Testis (tissue), 3 donors: ENCODE measurements around the gene ARHGDIG. TPM values are rescaled to one million over a fixed set of nuclear protein-coding genes. Genes with fewer than 3 reads are reported as not detected.
"Not testable (repeated sequence)": the region's sequence is repeated elsewhere in the genome, so short reads cannot be mapped to it uniquely, and the experiment has no call there.

Source experiments
- DNase-seq: peaks from one replicate; pipeline ENCODE4 v3.0.0-alpha.2; 2019
- H3K27ac ChIP-seq, 2 donors: fragments of 200-600 bp; sonication (generic); one replicate each; pipeline ENCODE4 v1.5.1; 2019
- H3K27me3 ChIP-seq: fragments of 200-600 bp; sonication (generic); one replicate; pipeline ENCODE4 v1.5.1; 2019
- H3K36me3 ChIP-seq: fragments of 200-600 bp; sonication (generic); one replicate; pipeline ENCODE4 v1.5.1; 2017; ENCODE audit warnings: low read depth; ENCODE audit errors: missing control alignments
- H3K4me1 ChIP-seq: fragments of 200-600 bp; sonication (generic); one replicate; pipeline ENCODE4 v1.5.1; 2019
- H3K4me3 ChIP-seq, 2 donors: fragments of 200-600 bp; sonication (generic); one replicate each; pipeline ENCODE4 v1.5.1; 2017 to 2019
- H3K9me3 ChIP-seq: fragments of 200-600 bp; sonication (generic); one replicate; pipeline ENCODE4 v1.5.1; 2017
- POLR2A ChIP-seq: fragments of 450-650 bp; IDR thresholded peaks from one replicate; pipeline ENCODE4 v1.6.1; 2017; ENCODE audit warnings: antibody characterized with exemption, mild to moderate bottlenecking, moderate library complexity
- WGBS, 2 donors: methylation state at CpG; one replicate each; pipeline ENCODE4 v1.1.5; 2018; 5-methylcytosine and 5-hydroxymethylcytosine counted together
- intact Hi-C: fragments of 100-400 bp; cut with DNase I; formaldehyde crosslinking; loops from one replicate; pipeline ENCODE4 v1.15.1; 2023; ENCODE audit warnings: low total_unique reads
- polyA plus RNA-seq: library from polyadenylated mRNA; stranded (reverse); fragments of 350-450 nt; fragmentation: Illumina TruSeq; extraction: RNeasy Lipid Tissue Mini Kit (QIAGEN cat#74804); gene quantifications from one replicate; pipeline ENCODE4 v1.2.3, GENCODE V29; 2014; ENCODE audit warnings: low read depth, low replicate concordance; ENCODE audit not compliant: insufficient read depth
- total RNA-seq, 2 donors: library from RNA; depleted of rRNA; stranded (reverse); fragments of >200 nt; gene quantifications; one replicate each; pipeline ENCODE4 v1.2.3, GENCODE V29; 2016
- TF ChIP-seq, protein P1 (sequence below), 3 experiments: fragments of 450-650 bp in 2 of 3; fragments of 200-600 bp in 1 of 3; sonication (generic) in 1 of 3; IDR thresholded peaks; one replicate each; pipeline ENCODE4 v1.5.1; 2016 to 2019; ENCODE audit warnings: antibody characterized with exemption in 3 of 3, mild to moderate bottlenecking in 2 of 3, moderate library complexity in 1 of 3

ARHGDIG gene
- total and polyA plus RNA-seq, 3 donors from 2014 or later, result 2.9 to 7.7 (median 6.6) TPM

DNA sequence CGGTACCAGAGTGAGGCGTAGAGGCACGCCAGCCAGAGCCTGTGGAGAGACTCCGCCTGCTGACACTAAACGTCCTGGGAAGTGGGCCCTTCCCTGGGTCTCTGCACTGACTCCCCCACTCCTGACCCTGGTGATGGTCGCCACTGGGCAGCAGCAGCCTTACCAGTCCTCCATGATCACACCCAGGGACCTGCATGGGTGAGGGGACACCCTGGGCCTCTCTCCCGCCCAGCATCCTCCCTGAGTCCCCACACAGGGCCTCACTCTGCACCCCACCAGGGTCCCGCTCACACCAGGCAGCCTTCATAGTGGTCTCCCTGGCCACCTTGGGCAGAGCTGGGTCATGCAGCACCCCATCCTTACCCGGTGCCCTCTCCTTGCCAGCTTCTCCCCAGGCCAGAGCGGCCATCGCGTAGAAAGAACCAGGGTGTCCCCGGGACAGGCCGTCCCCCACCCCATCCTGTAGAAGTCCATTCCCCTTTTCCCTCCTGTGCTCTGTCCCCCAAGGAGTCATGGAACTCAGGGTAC lies 15.3 kb upstream of the ARHGDIG start:
- Histone ChIP-seq H3K4me1 (peaks cover 16% of the 10 kb centered on the region), H3K4me3 (no peak overlapping the region), H3K27me3 (no peaks in the 10 kb centered on the region), H3K9me3 (no peaks in the 10 kb centered on the region), H3K36me3 (no peaks in the 10 kb centered on the region), H3K27ac (peak overlapping the region; percentile 15 to 33)
- intact Hi-C loops, result no loop called here
- WGBS, 2 donors, result 90 to 92% methylated on average over 7 to 13 of the region's 14 CpGs
- TF ChIP-seq, protein P1, sequence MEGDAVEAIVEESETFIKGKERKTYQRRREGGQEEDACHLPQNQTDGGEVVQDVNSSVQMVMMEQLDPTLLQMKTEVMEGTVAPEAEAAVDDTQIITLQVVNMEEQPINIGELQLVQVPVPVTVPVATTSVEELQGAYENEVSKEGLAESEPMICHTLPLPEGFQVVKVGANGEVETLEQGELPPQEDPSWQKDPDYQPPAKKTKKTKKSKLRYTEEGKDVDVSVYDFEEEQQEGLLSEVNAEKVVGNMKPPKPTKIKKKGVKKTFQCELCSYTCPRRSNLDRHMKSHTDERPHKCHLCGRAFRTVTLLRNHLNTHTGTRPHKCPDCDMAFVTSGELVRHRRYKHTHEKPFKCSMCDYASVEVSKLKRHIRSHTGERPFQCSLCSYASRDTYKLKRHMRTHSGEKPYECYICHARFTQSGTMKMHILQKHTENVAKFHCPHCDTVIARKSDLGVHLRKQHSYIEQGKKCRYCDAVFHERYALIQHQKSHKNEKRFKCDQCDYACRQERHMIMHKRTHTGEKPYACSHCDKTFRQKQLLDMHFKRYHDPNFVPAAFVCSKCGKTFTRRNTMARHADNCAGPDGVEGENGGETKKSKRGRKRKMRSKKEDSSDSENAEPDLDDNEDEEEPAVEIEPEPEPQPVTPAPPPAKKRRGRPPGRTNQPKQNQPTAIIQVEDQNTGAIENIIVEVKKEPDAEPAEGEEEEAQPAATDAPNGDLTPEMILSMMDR (IDR thresholded peaks at IDR 0.05), result no peak
- TF ChIP-seq POLR2A, result no peak
- DNase-seq, result no peak

DNA sequence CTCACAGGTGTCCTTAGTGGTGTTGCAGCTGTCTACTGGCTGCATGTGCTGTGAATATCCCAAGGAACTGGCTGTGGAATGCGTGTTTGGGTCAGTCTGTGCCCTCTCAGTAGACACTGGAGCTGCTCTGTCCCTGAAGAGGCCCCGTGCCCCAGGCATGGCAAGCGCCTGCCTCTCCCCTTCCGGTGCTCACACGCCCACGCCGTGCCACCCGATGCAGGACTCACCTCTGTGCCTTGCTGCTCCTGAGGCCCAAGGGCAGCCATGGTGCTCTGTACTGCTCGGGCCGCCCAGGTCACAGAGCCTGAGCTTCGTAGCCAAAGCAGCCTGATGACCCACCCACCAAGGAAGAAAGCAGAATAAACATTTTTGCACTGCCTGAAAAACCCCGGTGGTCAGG lies 14.7 kb upstream of the ARHGDIG start:
- WGBS, 2 donors, result 37 to 57% methylated on average over 6 to 12 of the region's 12 CpGs
- intact Hi-C loops, result no loop called here
- Histone ChIP-seq H3K36me3 (no peaks in the 10 kb centered on the region), H3K27ac (peak overlapping the region; percentile 15 to 33), H3K9me3 (no peaks in the 10 kb centered on the region), H3K27me3 (no peaks in the 10 kb centered on the region), H3K4me3 (no peak overlapping the region), H3K4me1 (peaks cover 16% of the 10 kb centered on the region)
- TF ChIP-seq, protein P1 (IDR thresholded peaks at IDR 0.05), result no peak
- TF ChIP-seq POLR2A, result no peak
- DNase-seq, result peak; percentile 61

DNA sequence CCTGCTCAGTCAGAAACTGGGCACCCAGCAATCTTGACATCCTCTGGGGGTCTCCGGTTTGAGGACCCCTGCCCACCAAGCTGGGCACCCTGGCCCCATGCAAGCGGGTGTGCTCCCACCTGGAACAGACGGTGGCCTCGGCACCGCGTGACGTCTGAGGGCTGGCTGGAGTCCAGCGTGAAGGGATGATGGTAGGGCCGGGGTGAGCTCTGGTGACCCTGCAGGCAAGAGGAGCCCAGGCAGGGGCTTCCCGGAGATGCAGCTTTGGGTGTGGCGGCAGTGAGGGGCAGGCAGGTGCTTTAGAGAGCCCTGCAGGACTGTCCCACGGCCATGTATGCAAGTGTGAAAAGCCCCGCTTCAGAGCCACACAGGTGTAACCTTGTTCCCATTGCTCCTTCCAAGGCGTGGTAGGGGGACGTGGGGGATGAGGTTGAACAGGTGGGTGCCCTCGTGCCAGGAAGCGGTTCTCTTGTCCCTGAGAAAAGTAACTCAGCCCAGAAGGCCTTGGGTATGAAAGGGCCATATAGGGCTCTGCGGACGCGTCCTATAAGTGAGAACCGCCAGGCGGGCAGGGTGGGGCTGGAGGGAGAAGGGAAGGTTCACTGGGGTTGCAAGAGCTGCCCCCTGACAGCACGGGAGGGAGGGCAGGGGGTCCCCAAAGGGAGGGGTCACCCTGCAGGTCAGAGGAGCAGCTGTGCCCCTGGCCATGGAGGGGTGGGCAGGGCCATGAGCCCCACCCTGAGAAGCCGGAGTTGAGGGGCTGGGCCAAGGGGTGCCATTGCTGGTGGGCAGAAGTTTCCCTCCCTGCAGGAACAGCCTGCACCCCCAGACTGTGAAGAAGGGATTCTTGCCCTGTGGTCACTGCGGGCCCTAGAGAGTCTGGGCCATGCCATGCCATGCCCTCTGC lies 13.9 kb upstream of the ARHGDIG start:
- Histone ChIP-seq H3K36me3 (no peaks in the 10 kb centered on the region), H3K4me1 (peaks cover 16% of the 10 kb centered on the region), H3K27ac (no peak overlapping the region), H3K27me3 (no peaks in the 10 kb centered on the region), H3K9me3 (no peaks in the 10 kb centered on the region), H3K4me3 (no peak overlapping the region)
- intact Hi-C loops, result no loop called here
- DNase-seq, result no peak
- 66 to 80% methylated on average over 17 to 25 of the region's 25 CpGs for WGBS, 2 donors
- TF ChIP-seq POLR2A, result no peak
- TF ChIP-seq, protein P1 (IDR thresholded peaks at IDR 0.05), result no peak

DNA sequence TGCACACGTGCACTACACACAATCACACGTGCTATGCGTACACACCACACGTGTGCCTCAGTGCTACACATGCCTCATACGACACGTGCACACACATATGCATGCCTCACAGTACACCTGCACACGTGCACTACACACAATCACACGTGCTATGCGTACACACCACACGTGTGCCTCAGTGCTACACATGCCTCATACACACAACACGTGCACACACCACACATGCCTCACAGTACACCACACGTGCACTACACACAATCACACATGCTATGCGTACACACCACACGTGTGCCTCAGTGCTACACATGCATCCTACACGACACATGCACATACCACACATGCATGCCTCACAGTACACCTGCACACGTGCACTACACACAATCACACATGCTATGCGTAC lies 12.8 kb upstream of the ARHGDIG start:
- DNase-seq, intact Hi-C loops, H3K27ac ChIP-seq, H3K27me3 ChIP-seq, H3K4me3 ChIP-seq, H3K9me3 ChIP-seq, H3K36me3 ChIP-seq: not testable (repeated sequence)
- H3K4me1 ChIP-seq, result peaks cover 16% of the 10 kb centered on the region
- 84 to 87% methylated on average over 17 of the region's 17 CpGs for WGBS, 2 donors

DNA sequence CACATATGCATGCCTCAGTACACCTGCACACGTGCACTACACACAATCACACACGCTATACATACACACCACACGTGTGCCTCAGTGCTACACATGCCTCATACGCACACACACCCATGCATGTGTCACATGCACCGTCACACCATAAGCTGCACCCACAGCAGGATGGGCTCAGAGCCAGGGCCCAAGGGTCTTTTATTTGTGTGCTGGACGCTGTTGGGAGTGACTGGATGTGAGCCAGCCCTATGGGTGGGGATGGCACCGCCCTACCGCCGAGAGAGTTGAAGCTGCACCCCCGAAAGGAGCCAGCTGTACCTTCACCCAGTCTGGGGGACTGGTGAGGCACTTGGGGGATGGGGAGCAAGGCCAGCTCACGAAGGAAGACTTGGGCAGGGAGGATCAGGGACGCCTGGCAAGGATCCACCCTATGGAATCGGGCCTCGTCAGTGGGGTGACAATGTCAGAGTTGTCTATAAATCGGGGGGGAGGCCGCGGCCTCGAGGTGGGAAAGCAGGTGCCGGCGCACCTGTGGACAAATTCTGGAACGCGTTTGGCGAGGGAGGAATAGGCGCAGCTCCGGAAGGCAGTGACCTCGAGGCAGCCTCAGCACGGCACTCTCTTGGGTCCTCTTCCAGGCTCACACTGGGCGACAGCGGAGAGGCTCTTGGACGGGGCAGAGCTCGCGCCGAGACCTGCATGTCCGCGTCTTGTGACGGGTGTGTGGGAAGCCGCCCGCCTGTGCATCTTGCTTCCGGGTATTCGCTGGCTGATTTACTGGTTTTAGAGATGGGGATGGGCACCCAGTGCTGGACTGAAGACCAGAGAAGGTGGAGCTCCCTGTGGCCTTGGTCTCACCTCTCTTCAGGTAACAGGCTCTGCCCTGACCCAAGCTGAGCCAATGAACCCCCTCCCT lies 12.0 kb upstream of the ARHGDIG start:
- Histone ChIP-seq H3K27ac (no peak overlapping the region), H3K9me3 (no peaks in the 10 kb centered on the region), H3K4me1 (peaks cover 16% of the 10 kb centered on the region), H3K4me3 (no peak overlapping the region), H3K27me3 (no peaks in the 10 kb centered on the region), H3K36me3 (no peaks in the 10 kb centered on the region)
- intact Hi-C loops, result no loop called here
- no peak for DNase-seq
- 70 to 73% methylated on average over 36 to 40 of the region's 40 CpGs for WGBS, 2 donors
- no peak for TF ChIP-seq POLR2A
- TF ChIP-seq, protein P1 (IDR thresholded peaks at IDR 0.05), result no peak
